Subcutaneous adipose tissue (tissue), 4 donors: ENCODE data around the gene ZNF230. TPM values are rescaled to one million over a fixed set of nuclear protein-coding genes. Genes with fewer than 3 reads are reported as not detected.

Experiments used
- CTCF ChIP-seq: fragments of 450-650 bp; IDR thresholded peaks from one replicate; pipeline ENCODE4 v1.5.1; 2016; ENCODE audit warnings: low read depth, mild to moderate bottlenecking, control low read depth, antibody characterized with exemption, moderate library complexity
- total RNA-seq, 4 donors: library from RNA; depleted of rRNA; stranded (reverse); fragments of >200 nt; gene quantifications; one replicate each; pipeline ENCODE4 v1.1.0, GENCODE V29; 2016

Gene ZNF230
- 10 to 100 TPM in 1 of 4 donors, 1 to 10 TPM in 3; 1.9 to 11.0 (median 3.4) TPM for total RNA-seq

GRCh38 chr19:44002566-44003460, at the start of gene ZNF230:
TSS of gene ZNF230 (plus strand) at chr19:44002957. CDS start at chr19:44007079, 4,122 bp downstream.
- no peak for TF ChIP-seq CTCF

GRCh38 chr19:43956827-43957226, 45.9 kb upstream of the ZNF230 start:
- TF ChIP-seq CTCF, result no peak

DNA sequence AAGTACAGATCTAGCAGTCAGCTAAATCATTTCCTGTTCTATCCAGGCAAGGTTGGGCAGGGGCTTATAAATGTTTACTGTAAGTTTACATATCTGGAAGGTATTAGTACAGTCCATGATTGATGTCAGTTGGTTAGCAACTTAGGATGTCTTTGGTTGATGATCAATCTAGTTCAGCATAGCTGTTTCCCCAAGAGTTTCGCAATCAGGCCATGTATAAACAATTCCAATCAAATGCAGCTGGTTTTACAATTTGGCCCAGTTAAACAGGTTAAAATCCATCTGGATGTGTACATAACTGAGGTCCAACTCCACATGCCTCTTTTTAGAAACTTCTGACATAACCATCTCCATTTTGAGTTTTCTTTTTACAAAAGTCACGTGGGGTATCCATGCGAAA, 44.9 kb upstream of the ZNF230 start:
- TF ChIP-seq CTCF, result no peak

DNA sequence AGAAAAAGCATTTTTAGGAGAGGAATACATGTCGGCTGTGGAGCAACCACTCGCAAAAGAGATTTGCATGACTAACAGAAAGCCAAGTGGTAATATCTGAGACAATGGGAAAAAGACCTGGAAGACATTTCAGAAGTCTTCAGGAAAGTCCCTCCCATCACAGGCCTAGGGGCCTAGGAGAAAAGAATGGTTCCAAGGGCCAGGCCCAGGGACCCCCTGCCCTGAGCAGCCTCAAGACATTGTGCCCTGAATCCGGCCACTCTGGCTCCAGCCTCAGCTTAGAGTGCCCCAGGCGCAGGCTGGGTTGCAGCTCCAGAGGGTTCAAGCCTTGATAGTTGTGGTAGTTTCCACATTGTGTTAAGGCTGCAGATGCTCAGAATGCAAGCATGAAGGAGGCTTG, 42.3 kb upstream of the ZNF230 start:
- no peak for TF ChIP-seq CTCF

- no peak for TF ChIP-seq CTCF
These were observed 36.6 kb upstream of the ZNF230 start for GRCh38 chr19:43966079-43966694.

- no peak for TF ChIP-seq CTCF
These were observed 26.0 kb upstream of the ZNF230 start for GRCh38 chr19:43976732-43977131.

GRCh38 chr19:43983544-43983911, 19.2 kb upstream of the ZNF230 start:
- no peak for TF ChIP-seq CTCF
